RWPE1 (cell line): ENCODE measurements around the gene ARFGAP1.

ENCODE experiments used
- CTCF ChIA-PET: fragments of 350-600 bp; sonication (Branson Sonifier 250); formaldehyde crosslinking; extraction: SDS; loops from one replicate; lab custom pipeline; 2021; lab: Yijun Ruan, JAX
- POLR2A ChIA-PET: fragments of 400-600 bp; formaldehyde crosslinking; extraction: SDS; loops from one replicate; lab custom pipeline; 2020; ENCODE audit warnings: antibody characterized with exemption; ENCODE audit not compliant: low non-redundant PET; lab: Yijun Ruan, JAX
- DNase-seq: peaks from one replicate; pipeline ENCODE4 v3.0.0; 2012; ENCODE audit warnings: low spot score
- H3K27ac ChIP-seq: fragments of 450-650 bp; 2 replicates; pipeline ENCODE4 v1.5.1; 2017
- TF ChIP-seq, protein P1 (sequence below): fragments of 450-650 bp; conservative IDR thresholded peaks from 2 replicates; pipeline ENCODE4 v1.5.1; 2017; ENCODE audit warnings: low read depth, mild to moderate bottlenecking

ARFGAP1 gene

DNA sequence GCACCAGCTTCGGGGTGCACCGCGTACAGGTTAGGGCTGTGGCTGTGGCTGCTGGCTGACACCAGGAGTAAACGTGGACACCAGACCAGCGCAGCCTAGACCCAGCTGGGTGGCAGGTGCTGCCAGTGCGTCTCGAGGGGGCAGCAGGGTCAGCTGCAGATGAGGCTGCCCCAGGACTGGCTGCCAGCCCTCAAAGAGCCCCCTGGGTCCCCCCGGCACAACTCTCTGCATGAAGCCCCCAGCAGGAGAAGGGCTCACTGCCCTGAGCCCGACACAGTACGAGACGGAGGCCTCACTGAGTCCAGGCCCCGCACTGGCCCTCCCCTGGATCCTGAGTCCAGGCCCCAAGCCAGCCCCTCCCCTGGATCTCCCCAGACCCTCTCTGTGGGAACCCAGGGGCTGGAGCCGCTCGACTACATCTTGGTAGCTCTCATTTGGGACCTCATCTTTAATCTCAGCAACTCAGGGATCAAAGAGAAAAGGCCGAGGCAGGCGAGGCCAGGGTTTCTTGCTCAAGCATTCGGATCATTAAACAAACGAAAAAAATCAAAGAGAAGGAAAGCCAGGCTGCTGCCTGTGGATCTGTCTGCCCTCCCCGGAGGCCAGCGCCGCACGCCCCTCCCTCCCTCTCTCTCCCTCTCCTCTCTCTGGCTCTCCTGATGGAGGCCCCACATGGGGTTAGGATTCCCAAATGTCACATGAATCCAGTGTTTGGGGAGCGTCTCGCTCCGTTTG is 11.4 kb upstream of the ARFGAP1 start:
- H3K27ac ChIP-seq = no peak overlapping the region
- no peak for DNase-seq
- TF ChIP-seq, protein P1, sequence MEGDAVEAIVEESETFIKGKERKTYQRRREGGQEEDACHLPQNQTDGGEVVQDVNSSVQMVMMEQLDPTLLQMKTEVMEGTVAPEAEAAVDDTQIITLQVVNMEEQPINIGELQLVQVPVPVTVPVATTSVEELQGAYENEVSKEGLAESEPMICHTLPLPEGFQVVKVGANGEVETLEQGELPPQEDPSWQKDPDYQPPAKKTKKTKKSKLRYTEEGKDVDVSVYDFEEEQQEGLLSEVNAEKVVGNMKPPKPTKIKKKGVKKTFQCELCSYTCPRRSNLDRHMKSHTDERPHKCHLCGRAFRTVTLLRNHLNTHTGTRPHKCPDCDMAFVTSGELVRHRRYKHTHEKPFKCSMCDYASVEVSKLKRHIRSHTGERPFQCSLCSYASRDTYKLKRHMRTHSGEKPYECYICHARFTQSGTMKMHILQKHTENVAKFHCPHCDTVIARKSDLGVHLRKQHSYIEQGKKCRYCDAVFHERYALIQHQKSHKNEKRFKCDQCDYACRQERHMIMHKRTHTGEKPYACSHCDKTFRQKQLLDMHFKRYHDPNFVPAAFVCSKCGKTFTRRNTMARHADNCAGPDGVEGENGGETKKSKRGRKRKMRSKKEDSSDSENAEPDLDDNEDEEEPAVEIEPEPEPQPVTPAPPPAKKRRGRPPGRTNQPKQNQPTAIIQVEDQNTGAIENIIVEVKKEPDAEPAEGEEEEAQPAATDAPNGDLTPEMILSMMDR = no peak
- CTCF ChIA-PET = interaction anchor here (0.6 to 2.2 kb wide), 4 partner anchors 27 to 335 kb away, joined by 3 to 10 read pairs (median 4); partner anchors contain the start of gene DIDO1
- POLR2A ChIA-PET = no interaction called here

DNA sequence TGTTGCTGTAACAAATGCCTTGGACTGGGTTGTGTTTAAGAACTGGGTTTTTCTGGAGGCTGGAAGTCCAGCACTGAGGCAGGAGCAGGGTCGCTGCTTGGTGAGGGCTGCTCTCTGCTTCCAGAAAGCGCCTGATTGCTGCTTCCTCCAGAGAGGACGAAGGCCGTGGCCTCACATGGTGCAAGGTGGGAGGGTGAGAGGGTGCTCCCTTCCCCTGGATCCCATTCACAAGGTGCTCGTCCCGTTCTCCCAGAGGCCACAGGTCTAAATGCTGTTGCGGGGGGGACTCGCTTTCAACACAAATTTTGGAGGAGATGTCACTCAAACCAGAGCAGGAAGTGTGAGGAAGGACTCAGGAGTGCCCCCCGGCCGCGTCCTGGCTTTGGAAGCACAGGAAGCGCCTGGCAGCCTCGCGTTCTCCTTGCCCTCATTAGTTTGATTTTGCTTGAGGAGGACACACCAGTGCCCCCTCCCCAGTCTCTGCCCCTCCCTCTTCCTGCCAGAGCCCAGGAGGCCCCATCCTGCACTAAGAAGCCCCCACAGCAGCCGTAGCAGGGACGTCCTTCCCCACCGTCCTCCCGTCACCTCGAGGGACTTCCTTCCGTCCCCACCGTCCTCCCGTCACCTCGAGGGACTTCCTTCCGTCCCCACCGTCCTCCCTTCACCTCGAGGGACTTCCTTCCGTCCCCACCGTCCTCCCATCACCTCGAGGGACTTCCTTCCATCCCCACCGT is 10.7 kb upstream of the ARFGAP1 start:
- CTCF ChIA-PET = no interaction called here
- TF ChIP-seq, protein P1 = no peak
- no peak for DNase-seq
- POLR2A ChIA-PET = no interaction called here
- H3K27ac ChIP-seq = no peak overlapping the region

DNA sequence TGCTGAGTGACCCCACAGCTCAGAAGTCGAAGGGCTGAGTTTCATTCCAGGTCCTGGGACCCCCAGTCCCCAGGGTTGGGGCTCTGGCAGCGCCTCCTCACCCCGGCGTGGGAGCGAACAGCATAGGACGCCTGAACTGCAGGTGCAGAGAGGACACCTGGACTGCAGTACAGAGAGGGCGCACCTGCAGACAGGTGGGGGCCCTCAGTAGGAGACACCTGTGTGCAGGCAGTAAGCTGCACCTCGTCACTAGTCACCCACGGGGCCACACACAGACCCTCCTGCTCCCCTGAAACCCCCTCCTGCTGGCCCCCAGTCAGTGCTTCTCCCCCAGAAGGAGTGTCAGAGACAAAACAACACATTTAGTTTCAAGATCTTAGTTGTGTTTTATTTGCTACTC is 9.8 kb upstream of the ARFGAP1 start:
- POLR2A ChIA-PET = no interaction called here
- DNase-seq = no peak
- H3K27ac ChIP-seq = no peak overlapping the region
- TF ChIP-seq, protein P1 = no peak
- CTCF ChIA-PET = no interaction called here

DNA sequence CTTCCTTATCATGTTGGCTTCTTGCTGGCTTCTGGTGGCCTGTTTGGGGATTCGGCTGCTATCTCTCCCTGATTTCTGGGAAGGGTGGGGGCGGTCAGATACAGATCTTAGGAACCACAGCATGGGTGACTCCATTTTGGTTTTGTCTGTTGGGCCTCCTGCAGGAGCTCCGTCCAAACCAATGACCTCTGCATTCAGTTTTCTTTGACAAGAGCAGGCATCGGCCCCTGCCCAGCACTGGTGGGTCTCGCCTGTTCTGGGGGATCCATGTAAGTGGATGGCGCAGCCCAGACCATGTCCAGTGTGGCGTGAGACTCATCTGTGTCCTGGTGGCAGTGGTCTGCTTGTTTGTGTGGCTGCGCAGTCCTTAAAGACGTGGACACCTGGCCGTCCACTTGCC is 8.6 kb upstream of the ARFGAP1 start:
- no peak overlapping the region for H3K27ac ChIP-seq
- CTCF ChIA-PET = no interaction called here
- TF ChIP-seq, protein P1 = no peak
- POLR2A ChIA-PET = no interaction called here
- no peak for DNase-seq

DNA sequence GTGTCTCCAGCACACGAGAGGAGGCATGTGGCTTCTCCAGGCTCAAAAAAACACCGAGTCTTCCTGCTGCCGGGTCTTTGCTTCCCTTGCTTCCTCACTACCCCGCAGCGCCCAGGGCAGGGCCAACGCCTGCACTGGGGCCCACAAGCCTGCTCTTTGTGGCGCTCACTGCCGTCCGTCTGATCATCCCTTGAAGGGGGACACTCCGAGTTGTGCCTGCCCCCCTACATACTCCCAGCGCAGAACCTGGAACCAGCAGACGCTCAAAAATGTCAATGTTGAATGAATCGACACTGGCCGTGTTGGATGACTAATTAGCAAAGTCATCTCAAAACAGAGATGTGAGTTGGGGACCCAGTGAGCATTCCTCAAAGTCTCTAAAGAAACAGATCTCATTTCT is 8.1 kb upstream of the ARFGAP1 start:
- ChIA-PET CTCF (interaction anchor here (0.6 to 1.9 kb wide), 2 partner anchors 41 to 45 kb away, joined by 3 to 11 read pairs; no protein-coding TSS in a partner anchor), POLR2A (interaction anchor here (0.6 kb wide), 1 partner anchor 12 kb away, joined by 3 read pairs; no protein-coding TSS in a partner anchor)
- TF ChIP-seq, protein P1 = no peak

DNA sequence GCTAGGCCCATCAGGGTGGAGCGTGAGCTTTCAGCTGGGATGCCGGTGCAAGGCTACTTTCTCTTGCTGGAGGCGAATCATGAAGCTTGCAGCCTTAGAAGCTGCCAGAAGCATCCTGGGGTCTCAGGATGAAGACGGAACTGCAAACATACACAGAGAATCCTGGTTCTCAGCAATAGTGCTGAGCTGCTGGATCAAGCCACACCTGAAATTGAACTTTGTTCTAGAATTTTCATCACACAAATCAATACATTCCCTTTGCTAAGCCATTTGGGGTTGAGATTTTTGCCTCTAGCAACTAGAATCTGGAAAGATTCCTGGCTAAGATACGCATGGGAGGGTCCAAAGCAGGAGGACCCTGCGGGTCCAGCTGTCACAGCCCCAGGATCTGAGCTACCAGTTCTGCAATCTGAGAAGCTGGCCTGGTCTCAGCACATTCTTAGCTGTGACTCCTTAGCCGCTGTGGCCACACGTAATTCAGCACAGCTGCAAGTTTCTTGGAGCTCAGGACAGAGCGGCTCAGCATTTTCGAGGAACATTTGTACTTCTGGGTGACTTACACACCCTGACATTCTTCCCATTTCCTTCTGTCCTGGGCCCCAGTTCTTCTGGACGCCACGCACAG is 6.6 kb upstream of the ARFGAP1 start:
- ChIA-PET POLR2A (no interaction called here), CTCF (interaction anchor here (0.6 to 1.9 kb wide), 2 partner anchors 17 to 43 kb away, joined by 3 to 11 read pairs; no protein-coding TSS in a partner anchor)
- no peak overlapping the region for H3K27ac ChIP-seq
- DNase-seq = no peak
- TF ChIP-seq, protein P1 = no peak

More for the DNA sequence above, 8.1 kb upstream of the ARFGAP1 start:
- H3K27ac ChIP-seq = no peak overlapping the region
- DNase-seq = no peak
